OCI-LY7 (cell line): ENCODE data around the gene ZNF569. TPM values are rescaled to one million over a fixed set of nuclear protein-coding genes. Genes with fewer than 3 reads are reported as not detected.

Experiments
- BruUV-seq: library from RNA; stranded (reverse); fragments of 400-500 nt; replicated peaks from 2 replicates; lab custom pipeline; 2021; lab: Mats Ljungman, UMichigan
- CTCF ChIA-PET: fragments of 300-600 bp; sonication (Branson Sonifier 250); formaldehyde crosslinking; loops from one replicate; lab custom pipeline; 2022; ENCODE audit warnings: antibody characterized with exemption; ENCODE audit not compliant: unreplicated experiment; lab: Charles Lee
- POLR2A ChIA-PET: fragments of 300-600 bp; sonication (Branson Sonifier 250); formaldehyde crosslinking; loops from one replicate; lab custom pipeline; 2022; ENCODE audit warnings: antibody characterized with exemption; lab: Charles Lee
- DNase-seq: peaks from one replicate; pipeline ENCODE4 v3.0.0-alpha.2; 2015; ENCODE audit warnings: low spot score
- H2AFZ ChIP-seq: fragments of 200-600 bp; sonication (generic), shearing (Covaris generic); 2 replicates; pipeline ENCODE4 v1.6.1; 2014; ENCODE audit warnings: mild to moderate bottlenecking, antibody characterized with exemption, low read length, moderate library complexity
- H3K27ac ChIP-seq: fragments of 200-600 bp; sonication (generic); 2 replicates; pipeline ENCODE4 v1.5.1; 2014; ENCODE audit warnings: mixed run types, low read depth, mild to moderate bottlenecking, moderate library complexity, low read length, inconsistent platforms; ENCODE audit not compliant: poor library complexity, severe bottlenecking
- H3K36me3 ChIP-seq: fragments of 200-600 bp; sonication (generic); 2 replicates; pipeline ENCODE4 v1.6.1; 2014; ENCODE audit warnings: mild to moderate bottlenecking, antibody characterized with exemption, low read length, moderate library complexity, mixed read lengths; ENCODE audit not compliant: insufficient read depth
- H3K4me1 ChIP-seq: fragments of 200-600 bp; sonication (generic); 2 replicates; pipeline ENCODE4 v1.5.1; 2014; ENCODE audit warnings: mild to moderate bottlenecking, low read length; ENCODE audit not compliant: insufficient read depth, poor library complexity, severe bottlenecking
- H3K4me2 ChIP-seq: fragments of 200-600 bp; sonication (generic); 2 replicates; pipeline ENCODE4 v1.6.1; 2014; ENCODE audit warnings: mild to moderate bottlenecking, low read length
- H3K4me3 ChIP-seq: fragments of 200-600 bp; sonication (generic); 2 replicates; pipeline ENCODE4 v1.5.1; 2014; ENCODE audit warnings: mild to moderate bottlenecking, low read depth, low read length; ENCODE audit not compliant: poor library complexity, severe bottlenecking
- H3K79me2 ChIP-seq: fragments of 200-600 bp; sonication (generic); 2 replicates; pipeline ENCODE4 v1.6.1; 2016; ENCODE audit warnings: low read depth, mild to moderate bottlenecking, low read length, moderate library complexity, mixed read lengths; ENCODE audit not compliant: insufficient read depth
- H3K9me2 ChIP-seq: fragments of 200-600 bp; sonication (generic); 2 replicates; pipeline ENCODE4 v1.6.1; 2016; ENCODE audit warnings: mild to moderate bottlenecking, low read length, mixed read lengths; ENCODE audit not compliant: insufficient read depth
- H3K9me3 ChIP-seq: fragments of 200-600 bp; sonication (generic); 2 replicates; pipeline ENCODE4 v1.6.1; 2014; ENCODE audit warnings: mild to moderate bottlenecking, mixed run types, low read length, mixed read lengths
- H4K20me1 ChIP-seq: fragments of 200-600 bp; sonication (generic); 2 replicates; pipeline ENCODE4 v1.6.1; 2014; ENCODE audit warnings: mild to moderate bottlenecking, antibody characterized with exemption, low read length, moderate library complexity, mixed read lengths; ENCODE audit not compliant: insufficient read depth
- EZH2phosphoT487 ChIP-seq: fragments of 200-600 bp; sonication (generic); IDR thresholded peaks from 2 replicates; pipeline ENCODE4 v1.6.1; 2018; ENCODE audit warnings: low read depth, borderline replicate concordance, mild to moderate bottlenecking, mixed run types, antibody characterized with exemption, low read length, moderate library complexity, mixed read lengths
- intact Hi-C: fragments of 100-400 bp; cut with micrococcal nuclease; formaldehyde crosslinking; loops from one replicate; pipeline ENCODE4 v1.10.0; 2022; ENCODE audit not compliant: unreplicated experiment
- total RNA-seq, 2 experiments: library from RNA; depleted of rRNA in 1 of 2; stranded (reverse); fragments of >200 nt in 1 of 2; shearing (Covaris generic) in 1 of 2; gene quantifications; 2 replicates each; pipeline ENCODE4 v1.2.3, GENCODE V29; 2014 to 2022
- TF ChIP-seq, protein P1 (sequence below): fragments of 200-600 bp; sonication (generic); conservative IDR thresholded peaks from 2 replicates; pipeline ENCODE4 v1.5.1; 2014; ENCODE audit warnings: mild to moderate bottlenecking, antibody characterized with exemption, low read length, moderate library complexity, mixed read lengths

The ZNF569 gene
- total RNA-seq, 2 experiments from 2014 or later, result 10.5 to 12.2 TPM

GRCh38 chr19:37511821-37512220 is 44.6 kb upstream of the ZNF569 start:
- Histone ChIP-seq H2AFZ (no peak overlapping the region), H3K36me3 (no peaks in the 10 kb centered on the region), H3K4me3 (no peak overlapping the region), H3K79me2 (no peaks in the 10 kb centered on the region), H3K27ac (no peak overlapping the region), H3K4me2 (no peak overlapping the region), H3K9me3 (no peaks in the 10 kb centered on the region), H3K9me2 (no peaks in the 10 kb centered on the region), H3K4me1 (no peaks in the 10 kb centered on the region), H4K20me1 (no peaks in the 10 kb centered on the region)
- no peak for DNase-seq
- TF ChIP-seq, protein P1, sequence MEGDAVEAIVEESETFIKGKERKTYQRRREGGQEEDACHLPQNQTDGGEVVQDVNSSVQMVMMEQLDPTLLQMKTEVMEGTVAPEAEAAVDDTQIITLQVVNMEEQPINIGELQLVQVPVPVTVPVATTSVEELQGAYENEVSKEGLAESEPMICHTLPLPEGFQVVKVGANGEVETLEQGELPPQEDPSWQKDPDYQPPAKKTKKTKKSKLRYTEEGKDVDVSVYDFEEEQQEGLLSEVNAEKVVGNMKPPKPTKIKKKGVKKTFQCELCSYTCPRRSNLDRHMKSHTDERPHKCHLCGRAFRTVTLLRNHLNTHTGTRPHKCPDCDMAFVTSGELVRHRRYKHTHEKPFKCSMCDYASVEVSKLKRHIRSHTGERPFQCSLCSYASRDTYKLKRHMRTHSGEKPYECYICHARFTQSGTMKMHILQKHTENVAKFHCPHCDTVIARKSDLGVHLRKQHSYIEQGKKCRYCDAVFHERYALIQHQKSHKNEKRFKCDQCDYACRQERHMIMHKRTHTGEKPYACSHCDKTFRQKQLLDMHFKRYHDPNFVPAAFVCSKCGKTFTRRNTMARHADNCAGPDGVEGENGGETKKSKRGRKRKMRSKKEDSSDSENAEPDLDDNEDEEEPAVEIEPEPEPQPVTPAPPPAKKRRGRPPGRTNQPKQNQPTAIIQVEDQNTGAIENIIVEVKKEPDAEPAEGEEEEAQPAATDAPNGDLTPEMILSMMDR, result no peak
- no peak for TF ChIP-seq EZH2phosphoT487
- no TSS peak for BruUV-seq
- intact Hi-C loops, result no loop called here
- CTCF ChIA-PET, result no interaction called here
- POLR2A ChIA-PET, result no interaction called here

DNA sequence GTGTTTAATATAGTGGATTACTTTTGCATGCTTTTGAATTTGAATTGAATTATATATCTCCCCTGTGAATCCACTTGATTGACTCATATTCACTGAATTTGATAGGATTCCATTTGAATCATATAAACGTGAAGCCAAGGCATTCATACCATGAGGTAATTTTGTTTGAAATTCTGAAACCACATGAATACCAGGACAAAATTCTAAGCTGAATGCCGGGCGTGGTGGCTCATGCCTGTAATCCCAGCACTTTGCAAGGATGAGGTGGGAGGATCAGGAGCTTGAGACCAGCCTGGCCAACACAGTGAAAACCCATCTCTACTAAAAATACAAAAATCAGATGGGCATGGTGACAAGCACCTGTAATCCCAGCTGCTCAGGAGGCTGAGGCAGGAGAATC is 43.9 kb upstream of the ZNF569 start:
- no peak overlapping the region for H3K4me2 ChIP-seq
- DNase-seq, result no peak
- ChIA-PET CTCF (no interaction called here), POLR2A (no interaction called here)
- BruUV-seq, result no TSS peak
- no peaks in the 10 kb centered on the region for H4K20me1 ChIP-seq
- intact Hi-C loops, result no loop called here
- no peaks in the 10 kb centered on the region for H3K9me2 ChIP-seq
- H3K4me1 ChIP-seq, result no peaks in the 10 kb centered on the region
- no peak overlapping the region for H3K27ac ChIP-seq
- H3K9me3 ChIP-seq, result no peaks in the 10 kb centered on the region
- no peak overlapping the region for H3K4me3 ChIP-seq
- H2AFZ ChIP-seq, result no peak overlapping the region
- TF ChIP-seq, protein P1, result no peak
- TF ChIP-seq EZH2phosphoT487, result no peak
- no peaks in the 10 kb centered on the region for H3K36me3 ChIP-seq
- no peaks in the 10 kb centered on the region for H3K79me2 ChIP-seq

DNA sequence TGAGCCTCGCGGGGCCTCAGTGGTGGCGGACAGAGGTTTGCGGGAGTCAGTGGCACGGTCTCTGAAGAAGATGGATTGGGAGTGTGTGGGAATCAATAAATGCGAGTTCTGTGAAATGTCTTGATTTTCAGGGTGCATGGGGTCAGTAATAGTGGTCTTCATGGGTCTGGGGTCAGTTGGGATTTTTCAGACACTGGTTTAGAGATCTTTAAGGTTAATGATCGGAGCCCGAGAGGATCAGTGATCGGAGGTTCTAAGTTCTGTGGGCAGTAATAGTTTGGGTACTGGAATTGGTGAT is 39.9 kb upstream of the ZNF569 start:
- Histone ChIP-seq H3K9me3 (no peaks in the 10 kb centered on the region), H3K4me1 (no peaks in the 10 kb centered on the region), H3K36me3 (no peaks in the 10 kb centered on the region), H3K4me3 (no peak overlapping the region), H2AFZ (no peak overlapping the region), H3K27ac (no peak overlapping the region), H3K4me2 (peak overlapping the region; percentile 54; the same call in 1 of the 2 replicates), H4K20me1 (no peaks in the 10 kb centered on the region), H3K79me2 (no peaks in the 10 kb centered on the region), H3K9me2 (no peaks in the 10 kb centered on the region)
- TF ChIP-seq, protein P1, result no peak
- no peak for TF ChIP-seq EZH2phosphoT487
- CTCF ChIA-PET, result no interaction called here
- POLR2A ChIA-PET, result no interaction called here
- BruUV-seq, result no TSS peak
- intact Hi-C loops, result no loop called here
- DNase-seq, result no peak
